Suprapubic skin (tissue), 3 donors: ENCODE measurements around the gene CTNNA3.

Experiments used
- POLR2AphosphoS5 ChIP-seq, 3 donors: sonication (generic); formaldehyde crosslinking; IDR thresholded peaks; one replicate each; pipeline ENCODE4 v1.6.1; 2017; ENCODE audit warnings: antibody characterized with exemption in 3 of 3
- TF ChIP-seq, protein P1 (sequence below), 2 donors: fragments of 200-600 bp in 1 of 2; fragments of 450-650 bp in 1 of 2; sonication (generic) in 1 of 2; IDR thresholded peaks; one replicate each; pipeline ENCODE4 v1.5.1; 2016 to 2019; ENCODE audit warnings: antibody characterized with exemption in 2 of 2, mild to moderate bottlenecking in 1 of 2, moderate library complexity in 1 of 2

GRCh38 chr10:66924674-66925345, 771.2 kb downstream of the CTNNA3 start:
- TF ChIP-seq, protein P1, sequence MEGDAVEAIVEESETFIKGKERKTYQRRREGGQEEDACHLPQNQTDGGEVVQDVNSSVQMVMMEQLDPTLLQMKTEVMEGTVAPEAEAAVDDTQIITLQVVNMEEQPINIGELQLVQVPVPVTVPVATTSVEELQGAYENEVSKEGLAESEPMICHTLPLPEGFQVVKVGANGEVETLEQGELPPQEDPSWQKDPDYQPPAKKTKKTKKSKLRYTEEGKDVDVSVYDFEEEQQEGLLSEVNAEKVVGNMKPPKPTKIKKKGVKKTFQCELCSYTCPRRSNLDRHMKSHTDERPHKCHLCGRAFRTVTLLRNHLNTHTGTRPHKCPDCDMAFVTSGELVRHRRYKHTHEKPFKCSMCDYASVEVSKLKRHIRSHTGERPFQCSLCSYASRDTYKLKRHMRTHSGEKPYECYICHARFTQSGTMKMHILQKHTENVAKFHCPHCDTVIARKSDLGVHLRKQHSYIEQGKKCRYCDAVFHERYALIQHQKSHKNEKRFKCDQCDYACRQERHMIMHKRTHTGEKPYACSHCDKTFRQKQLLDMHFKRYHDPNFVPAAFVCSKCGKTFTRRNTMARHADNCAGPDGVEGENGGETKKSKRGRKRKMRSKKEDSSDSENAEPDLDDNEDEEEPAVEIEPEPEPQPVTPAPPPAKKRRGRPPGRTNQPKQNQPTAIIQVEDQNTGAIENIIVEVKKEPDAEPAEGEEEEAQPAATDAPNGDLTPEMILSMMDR (IDR thresholded peaks at IDR 0.05), result no peak
- TF ChIP-seq POLR2AphosphoS5 (IDR thresholded peaks at IDR 0.05), result no peak
